DOHH2 (cell line): ENCODE data around the gene MAGOH.

ENCODE experiments used
- H3F3A ChIP-seq: fragments of 200-600 bp; sonication (generic), shearing (Covaris generic); 2 replicates; pipeline ENCODE4 v1.6.0; 2016; ENCODE audit warnings: antibody characterized with exemption, mild to moderate bottlenecking; ENCODE audit not compliant: control insufficient read depth, insufficient read depth
- H3K27ac ChIP-seq: fragments of 200-600 bp; sonication (generic); 2 replicates; pipeline ENCODE4 v1.5.1; 2014; ENCODE audit warnings: low read depth, mild to moderate bottlenecking, low read length, moderate library complexity
- H3K27me3 ChIP-seq: fragments of 200-600 bp; sonication (generic); 2 replicates; pipeline ENCODE4 v1.6.1; 2014; ENCODE audit warnings: mild to moderate bottlenecking, low read length, mixed read lengths; ENCODE audit not compliant: control insufficient read depth
- H3K36me3 ChIP-seq: fragments of 200-600 bp; sonication (generic); 2 replicates; pipeline ENCODE4 v1.6.1; 2014; ENCODE audit warnings: mild to moderate bottlenecking, low read length, moderate library complexity, mixed read lengths; ENCODE audit not compliant: control insufficient read depth
- H3K4me1 ChIP-seq: fragments of 200-600 bp; sonication (generic); 2 replicates; pipeline ENCODE4 v1.6.1; 2014; ENCODE audit warnings: mild to moderate bottlenecking, low read length, mixed read lengths; ENCODE audit not compliant: control insufficient read depth
- H3K4me2 ChIP-seq: fragments of 200-600 bp; sonication (generic); 2 replicates; pipeline ENCODE4 v1.6.0; 2014; ENCODE audit warnings: mild to moderate bottlenecking, low read length, moderate library complexity
- H3K4me3 ChIP-seq: fragments of 200-600 bp; sonication (generic); 2 replicates; pipeline ENCODE4 v1.5.1; 2014; ENCODE audit warnings: mild to moderate bottlenecking, low read length, mixed read lengths
- H3K79me2 ChIP-seq: fragments of 200-600 bp; sonication (generic); 2 replicates; pipeline ENCODE4 v1.6.1; 2014; ENCODE audit warnings: mild to moderate bottlenecking, low read length, mixed read lengths; ENCODE audit not compliant: control insufficient read depth
- H3K9me2 ChIP-seq: fragments of 200-600 bp; sonication (generic); replicated peaks from 2 replicates; pipeline ENCODE4 v1.6.1; 2014; ENCODE audit warnings: mild to moderate bottlenecking, low read length, mixed read lengths; ENCODE audit not compliant: control insufficient read depth
- H3K9me3 ChIP-seq: fragments of 200-600 bp; sonication (generic); 2 replicates; pipeline ENCODE4 v1.6.1; 2014; ENCODE audit warnings: antibody characterized with exemption, low read length, mixed read lengths; ENCODE audit not compliant: control insufficient read depth, insufficient read depth
- H4K20me1 ChIP-seq: fragments of 200-600 bp; sonication (generic); 2 replicates; pipeline ENCODE4 v1.6.0; 2014; ENCODE audit warnings: low read depth, mild to moderate bottlenecking, antibody characterized with exemption, low read length, moderate library complexity; ENCODE audit not compliant: control insufficient read depth, insufficient read depth
- CTCF ChIP-seq: fragments of 200-600 bp; sonication (generic); IDR thresholded peaks from one replicate; pipeline ENCODE4 v1.5.1; 2014; ENCODE audit warnings: antibody characterized with exemption, mild to moderate bottlenecking, low read depth, low read length; ENCODE audit not compliant: poor library complexity, severe bottlenecking
- EZH2phosphoT487 ChIP-seq: fragments of 200-600 bp; sonication (generic); IDR thresholded peaks from 2 replicates; pipeline ENCODE4 v1.6.1; 2017; ENCODE audit warnings: borderline replicate concordance, mild to moderate bottlenecking, antibody characterized with exemption, low read length, moderate library complexity, mixed read lengths

The MAGOH gene

GRCh38 chr1:53258216-53258615, 19.9 kb upstream of the MAGOH start:
- H3K9me2 ChIP-seq, result no peaks in the 10 kb centered on the region
- no peaks in the 10 kb centered on the region for H4K20me1 ChIP-seq
- no peak overlapping the region for H3K27ac ChIP-seq
- no peaks in the 10 kb centered on the region for H3K79me2 ChIP-seq
- no peaks in the 10 kb centered on the region for H3F3A ChIP-seq
- H3K36me3 ChIP-seq, result peaks cover 93% of the 10 kb centered on the region
- no peaks in the 10 kb centered on the region for H3K27me3 ChIP-seq
- H3K4me3 ChIP-seq, result no peak overlapping the region
- H3K4me2 ChIP-seq, result no peak overlapping the region
- no peaks in the 10 kb centered on the region for H3K9me3 ChIP-seq
- TF ChIP-seq EZH2phosphoT487 (no peak), CTCF (no peak)
- no peaks in the 10 kb centered on the region for H3K4me1 ChIP-seq

GRCh38 chr1:53257454-53258081, 19.2 kb upstream of the MAGOH start:
- H3K36me3 ChIP-seq, result peaks cover 89% of the 10 kb centered on the region
- H3K27me3 ChIP-seq, result no peaks in the 10 kb centered on the region
- H3K4me2 ChIP-seq, result no peak overlapping the region
- no peaks in the 10 kb centered on the region for H3K9me2 ChIP-seq
- H3K4me3 ChIP-seq, result no peak overlapping the region
- no peak for TF ChIP-seq EZH2phosphoT487
- no peak for TF ChIP-seq CTCF
- no peaks in the 10 kb centered on the region for H3K4me1 ChIP-seq
- H3F3A ChIP-seq, result no peaks in the 10 kb centered on the region
- no peaks in the 10 kb centered on the region for H4K20me1 ChIP-seq
- H3K9me3 ChIP-seq, result no peaks in the 10 kb centered on the region
- no peaks in the 10 kb centered on the region for H3K79me2 ChIP-seq
- H3K27ac ChIP-seq, result no peak overlapping the region

- H3F3A ChIP-seq, result no peaks in the 10 kb centered on the region
- no peak overlapping the region for H3K4me3 ChIP-seq
- no peaks in the 10 kb centered on the region for H3K79me2 ChIP-seq
- no peaks in the 10 kb centered on the region for H3K27me3 ChIP-seq
- no peaks in the 10 kb centered on the region for H3K9me2 ChIP-seq
- H3K36me3 ChIP-seq, result peaks cover 82% of the 10 kb centered on the region
- H3K4me2 ChIP-seq, result no peak overlapping the region
- no peaks in the 10 kb centered on the region for H4K20me1 ChIP-seq
- TF ChIP-seq EZH2phosphoT487 (no peak), CTCF (no peak)
- no peak overlapping the region for H3K27ac ChIP-seq
- H3K9me3 ChIP-seq, result no peaks in the 10 kb centered on the region
- no peaks in the 10 kb centered on the region for H3K4me1 ChIP-seq
Observed at GRCh38 chr1:53256511-53257453, 18.5 kb upstream of the MAGOH start.
